CD4-positive, alpha-beta T cell treated with Interleukin-10 for 1 hour (primary cell): ENCODE measurements around the gene CDKN1A.

Source experiments
- DNase-seq: peaks from one replicate; pipeline ENCODE4 v3.0.0-alpha.2; 2020

Gene CDKN1A

DNA sequence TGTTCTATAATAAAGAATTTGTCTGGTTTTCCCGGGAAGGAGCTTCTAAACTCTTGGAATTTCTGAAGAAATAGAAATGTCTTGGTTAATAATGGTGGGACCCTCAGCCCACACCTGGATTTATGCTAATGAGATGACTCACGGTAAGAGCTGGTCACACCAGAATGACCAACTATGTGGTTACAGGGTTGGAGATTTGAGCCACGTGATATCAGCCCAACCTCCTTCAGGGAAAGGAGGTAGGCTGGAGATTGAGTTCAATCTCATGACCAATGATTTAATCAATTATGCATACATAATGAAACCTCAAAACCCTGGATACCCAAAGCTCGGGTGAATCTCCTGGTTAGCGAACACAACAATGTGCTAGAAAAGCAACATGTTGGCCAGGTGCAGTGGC lies 22.1 kb upstream of the CDKN1A start:
- no peak for DNase-seq

DNA sequence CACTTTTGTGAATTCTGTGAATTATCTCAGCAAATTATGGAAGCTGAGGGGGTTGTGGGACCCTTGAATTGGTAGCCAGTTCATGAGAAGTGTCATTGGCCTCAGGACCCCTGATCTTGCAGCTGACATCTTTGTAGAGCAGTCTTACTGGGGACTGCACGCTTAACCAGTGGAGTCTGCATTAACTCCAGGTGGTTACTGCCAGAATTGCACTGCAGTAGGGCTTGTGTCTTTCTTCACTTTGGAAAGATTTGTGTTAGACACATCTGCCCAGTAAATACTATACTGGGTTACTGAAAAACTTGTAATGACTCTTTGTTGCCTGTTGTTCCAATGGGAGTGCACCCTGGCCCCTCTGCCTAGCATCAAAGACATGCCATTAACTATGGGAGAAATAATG lies 21.2 kb upstream of the CDKN1A start:
- no peak for DNase-seq

DNA sequence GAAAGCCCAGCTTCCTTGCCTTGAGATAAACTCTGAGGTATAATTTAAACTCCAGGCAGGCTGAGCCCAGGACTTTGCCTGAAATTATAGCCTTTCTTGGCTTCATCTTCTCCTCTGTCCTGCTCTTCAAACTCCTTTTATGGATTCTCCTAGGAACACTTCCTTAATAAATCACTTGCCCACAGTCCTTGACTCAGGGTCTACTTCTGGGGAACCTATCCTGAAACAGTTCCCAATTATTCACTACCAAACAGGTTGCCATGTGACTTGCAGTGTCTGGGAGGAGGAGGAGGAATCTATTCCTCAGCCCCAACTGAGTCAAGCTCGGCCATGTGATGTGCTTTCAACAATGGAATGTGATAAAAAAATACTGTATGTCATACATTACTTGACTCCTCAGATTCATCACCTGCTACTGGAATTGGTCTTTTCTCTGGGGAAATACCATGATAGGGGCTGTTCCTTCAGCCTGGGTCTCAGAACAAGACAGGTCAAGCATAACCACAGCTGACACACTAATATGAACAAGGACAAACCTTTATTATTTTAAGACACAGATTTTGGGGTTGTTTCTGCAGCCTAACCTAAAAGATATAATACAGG lies 20.5 kb upstream of the CDKN1A start:
- DNase-seq, result no peak

DNA sequence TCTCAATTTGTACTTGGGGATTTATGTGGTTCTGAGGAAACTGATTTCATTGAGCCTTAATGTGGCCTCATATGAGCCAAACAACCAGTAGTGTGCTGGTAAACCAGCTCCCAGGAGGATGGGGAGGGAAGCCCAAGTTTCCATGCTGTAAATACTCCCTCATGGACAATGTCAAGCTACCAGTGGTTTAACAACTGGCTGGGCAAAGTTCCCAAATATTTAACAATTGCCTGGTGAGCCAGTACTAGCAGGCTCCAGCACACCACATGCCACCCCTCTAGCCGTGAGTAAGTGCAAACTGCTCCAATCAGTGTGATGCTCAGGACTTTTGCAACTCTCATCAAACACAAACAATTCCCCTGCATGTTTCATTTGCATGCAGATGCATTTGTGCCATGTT lies 19.2 kb upstream of the CDKN1A start:
- DNase-seq, result no peak

DNA sequence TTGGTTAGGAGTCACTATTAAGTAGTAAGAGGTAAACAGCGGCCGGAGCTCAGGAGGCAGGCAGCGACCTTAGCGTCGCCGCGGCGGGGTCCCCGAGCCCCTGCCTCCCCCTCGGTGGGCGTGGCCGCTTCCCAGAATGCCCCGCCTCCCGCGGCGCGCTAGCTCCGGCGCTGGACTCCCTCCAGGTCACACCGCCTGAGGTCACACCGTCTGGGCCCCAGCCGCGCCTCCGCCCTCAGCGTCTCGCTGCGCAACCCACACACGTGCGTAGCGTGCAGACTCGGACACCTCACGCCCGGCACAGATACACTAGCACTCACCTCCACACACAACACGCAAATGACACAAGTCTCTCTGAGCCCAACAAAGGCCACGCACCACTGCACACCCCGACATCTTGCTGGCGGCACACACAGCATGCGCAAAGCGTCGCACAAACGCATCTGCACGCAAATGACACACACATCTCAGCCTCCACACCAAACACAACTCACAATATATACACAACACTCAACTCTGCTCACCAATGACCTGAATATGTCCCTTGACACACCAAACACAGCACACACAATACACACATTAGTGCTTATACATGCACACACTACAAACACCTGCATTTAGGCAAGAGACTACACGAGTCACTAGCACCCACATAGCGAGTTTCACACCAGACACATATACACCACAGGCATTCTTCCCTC lies 17.6 kb upstream of the CDKN1A start:
- DNase-seq, result no peak

DNA sequence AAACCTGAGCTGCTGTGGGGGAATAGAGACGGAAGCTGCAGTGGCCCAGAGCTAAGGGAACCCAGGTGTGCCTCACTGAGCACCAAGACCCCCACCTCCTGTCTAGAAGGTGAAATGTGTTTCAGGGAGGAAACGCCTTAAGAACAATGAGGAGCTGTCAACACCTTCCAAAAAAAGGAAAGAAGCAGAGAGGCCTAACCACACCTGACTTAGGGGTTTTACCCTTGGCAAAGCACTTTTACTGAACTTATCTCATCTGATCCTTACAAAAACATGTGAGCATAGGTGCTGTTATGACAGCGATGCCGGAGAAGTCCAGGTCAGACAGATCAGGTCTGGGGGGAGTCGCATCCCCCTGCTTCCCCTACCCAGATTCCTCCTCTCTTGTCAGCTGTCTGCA lies 16.1 kb upstream of the CDKN1A start:
- DNase-seq, result no peak

DNA sequence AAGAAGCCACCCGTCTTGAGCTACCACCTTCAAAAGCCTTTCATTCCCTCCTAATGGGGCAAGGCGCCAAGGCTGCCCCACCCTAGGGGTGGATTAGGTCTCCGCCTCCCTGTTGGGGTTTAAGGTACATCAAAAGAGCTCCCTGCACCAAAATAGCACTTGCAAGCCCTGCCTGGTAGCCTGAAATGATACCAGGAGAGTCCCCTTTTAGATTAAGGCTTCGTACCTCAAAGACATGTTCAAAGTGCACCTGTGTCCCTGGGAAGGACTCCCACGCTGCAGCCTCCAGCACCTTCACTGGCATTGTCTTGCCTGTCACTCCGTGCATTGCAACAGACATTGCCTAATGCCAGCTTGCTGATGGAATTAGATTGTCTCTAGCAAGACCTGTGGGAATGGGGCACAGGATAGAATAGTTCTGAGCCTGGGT lies 15.7 kb upstream of the CDKN1A start:
- no peak for DNase-seq

DNA sequence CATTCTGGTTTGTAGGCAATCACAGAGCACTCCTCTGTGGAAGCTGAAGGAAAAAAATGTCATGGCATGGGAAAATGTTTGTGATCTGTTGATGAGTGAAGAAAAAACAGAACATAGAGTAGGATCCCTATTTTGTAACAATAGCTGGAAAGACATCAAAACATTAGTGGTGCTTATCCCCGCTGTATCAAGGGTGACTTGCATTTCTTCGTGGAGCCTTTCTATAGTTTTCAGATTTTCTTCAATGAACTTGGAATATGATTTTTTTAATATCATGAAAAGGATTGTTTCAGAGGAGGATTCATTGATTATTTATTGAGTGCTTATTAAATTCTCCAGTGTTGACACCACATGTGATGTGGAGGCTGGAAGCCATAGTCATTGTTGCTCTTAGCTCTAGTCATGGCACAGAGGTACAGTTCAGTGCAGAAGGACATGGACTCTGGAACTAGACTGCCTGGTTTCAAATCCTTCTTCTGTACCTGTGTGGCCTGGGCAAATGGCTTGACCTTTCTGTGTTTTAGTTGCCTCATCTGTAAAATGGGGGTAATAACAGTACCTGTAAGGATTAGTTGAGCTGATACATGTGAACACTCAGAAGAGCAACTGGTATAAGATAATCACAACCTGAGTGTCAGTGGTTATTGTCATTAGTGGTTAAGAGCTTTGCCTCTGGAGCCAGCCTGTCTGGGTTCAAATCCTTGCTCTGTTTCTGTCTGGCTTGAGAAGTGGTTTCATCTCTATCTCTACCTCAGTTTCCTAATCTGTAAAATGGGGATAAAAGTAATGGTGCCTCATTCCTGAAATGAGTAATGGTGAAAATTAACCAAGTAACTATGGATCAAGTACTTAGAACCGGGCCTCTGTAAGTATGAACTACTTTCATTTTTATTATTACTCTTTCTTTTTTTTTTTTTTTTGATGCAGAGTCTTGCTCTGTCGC lies 14.7 kb upstream of the CDKN1A start:
- no peak for DNase-seq

DNA sequence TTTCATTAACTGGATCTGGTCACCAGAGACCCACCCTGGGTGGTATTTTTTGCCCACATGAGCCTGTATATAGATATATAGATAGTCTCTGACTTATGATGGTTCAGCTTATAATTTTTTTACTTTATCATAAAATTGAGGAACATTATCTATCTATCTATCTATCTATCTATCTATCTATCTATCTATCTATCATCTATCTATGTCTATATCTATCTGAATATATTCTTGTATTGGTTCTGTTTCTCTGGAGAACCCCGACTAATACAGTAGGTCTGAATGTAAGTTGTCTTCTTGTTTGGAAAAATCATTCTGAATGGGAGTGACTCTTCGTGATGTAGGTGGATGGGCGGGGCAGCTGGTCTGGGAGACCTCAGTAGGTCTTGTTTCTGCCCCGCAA lies 13.3 kb upstream of the CDKN1A start:
- no peak for DNase-seq

DNA sequence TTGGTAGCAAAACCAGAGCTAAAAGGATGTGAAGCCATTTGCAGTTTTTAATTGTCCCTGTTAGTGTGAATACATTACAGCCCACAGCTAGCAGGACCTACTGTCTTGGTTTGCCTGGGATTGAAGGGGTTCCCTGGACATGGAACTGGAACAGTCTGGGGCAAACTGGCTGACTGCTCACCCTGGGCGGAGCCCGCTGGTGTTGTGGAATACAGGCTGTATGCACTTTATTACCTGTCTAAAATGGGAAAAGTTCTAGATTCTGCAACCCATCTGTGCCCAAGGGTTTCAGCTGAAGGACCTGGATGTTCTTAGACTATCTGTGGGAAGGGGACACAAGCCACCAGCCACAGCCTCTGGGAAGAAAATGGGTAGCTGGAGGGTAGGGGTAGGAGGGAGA lies 12.2 kb upstream of the CDKN1A start:
- no peak for DNase-seq

DNA sequence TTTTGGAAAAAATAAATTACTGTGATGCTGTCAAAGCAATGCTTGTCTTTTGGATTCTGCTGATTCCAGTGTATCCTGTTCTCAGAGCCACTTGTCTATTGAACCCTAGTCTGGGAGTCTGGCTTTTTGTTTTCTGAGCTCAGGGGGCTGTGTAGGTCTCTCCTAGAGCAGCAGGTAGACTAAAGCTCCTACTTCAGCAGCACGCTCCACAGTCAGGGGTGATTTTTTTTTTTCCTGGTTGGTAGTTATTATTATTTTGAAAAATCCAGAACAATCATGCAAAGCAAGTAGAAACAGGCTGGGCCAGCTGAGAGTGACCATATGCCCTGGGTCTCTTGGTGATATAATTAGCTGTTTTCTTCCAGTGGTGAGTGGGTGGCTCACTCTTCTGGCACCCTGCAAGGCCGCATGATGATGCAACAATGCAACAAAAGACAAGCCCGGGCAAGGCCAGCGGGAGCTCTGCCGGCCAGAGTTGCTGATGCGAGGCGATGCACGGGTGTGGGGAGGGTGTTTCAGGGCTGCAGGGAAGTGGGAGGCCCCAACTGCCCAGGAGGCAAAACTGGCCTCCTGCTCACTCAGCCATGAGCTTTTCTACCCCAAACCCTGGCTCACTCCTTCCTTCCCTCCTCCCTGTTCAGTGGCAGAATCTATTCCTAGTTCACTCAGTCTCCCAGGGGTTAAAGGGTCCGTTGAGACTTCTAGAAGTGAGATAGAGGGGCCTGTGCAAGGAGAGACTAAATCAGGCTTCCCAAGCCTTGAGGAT lies 11.5 kb upstream of the CDKN1A start:
- DNase-seq, result no peak

DNA sequence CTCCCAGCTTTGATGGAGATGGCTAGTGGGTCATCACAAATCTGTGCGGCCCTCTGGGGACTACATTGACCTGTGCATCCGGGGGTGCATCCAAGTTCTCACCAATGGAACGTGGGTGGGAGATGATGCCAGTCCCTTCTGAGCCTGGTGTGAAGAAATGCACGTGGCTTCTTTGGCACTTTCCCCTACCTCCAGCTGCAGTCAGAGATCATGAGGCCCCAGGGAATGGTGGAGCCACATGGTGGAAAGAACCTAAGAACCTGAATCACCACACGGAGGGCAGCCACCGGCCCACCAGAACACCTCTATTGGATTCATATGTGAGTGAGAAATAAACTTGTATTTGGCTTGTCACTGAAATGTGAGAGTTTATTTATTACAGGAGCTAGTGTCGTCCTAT lies 9.9 kb upstream of the CDKN1A start:
- DNase-seq, result no peak

DNA sequence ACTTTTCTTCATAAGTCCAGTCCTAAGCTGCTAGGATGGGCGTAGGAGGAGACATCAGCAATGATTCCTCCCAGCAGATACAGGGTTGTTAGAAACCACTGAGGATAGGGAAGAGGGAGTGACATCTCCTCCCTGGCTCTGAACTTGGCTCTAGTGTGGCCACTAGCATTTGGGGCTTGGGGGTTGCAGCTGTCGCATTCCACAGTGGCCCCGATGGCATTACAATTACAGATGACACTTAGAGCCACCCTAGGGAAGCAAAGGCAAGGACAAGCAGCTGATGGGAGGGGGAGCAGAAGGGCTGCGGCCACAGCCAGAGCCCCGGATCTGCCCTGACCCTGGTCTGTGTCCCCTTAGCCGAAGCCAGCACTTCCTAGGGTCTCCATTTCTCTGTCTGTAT lies 9.5 kb upstream of the CDKN1A start:
- no peak for DNase-seq

DNA sequence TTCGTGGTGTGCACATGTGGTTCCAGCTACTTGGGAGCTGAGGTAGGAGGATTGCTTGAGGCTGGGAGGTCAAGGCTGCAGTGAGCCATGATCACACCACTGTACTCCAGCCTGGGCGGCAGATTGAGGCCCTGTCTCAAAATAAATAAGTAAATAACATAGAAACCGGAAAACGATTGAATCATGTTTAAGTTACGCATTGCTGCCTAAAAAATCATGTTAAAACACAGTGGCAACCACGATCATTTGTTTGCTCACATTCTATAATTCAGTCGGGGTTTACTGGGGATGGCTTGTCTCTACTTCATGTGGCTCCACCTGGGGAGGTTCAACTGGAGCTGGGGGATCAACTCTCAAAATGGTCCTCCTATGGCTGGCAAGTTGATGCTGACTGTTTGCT lies 8.2 kb upstream of the CDKN1A start:
- no peak for DNase-seq

DNA sequence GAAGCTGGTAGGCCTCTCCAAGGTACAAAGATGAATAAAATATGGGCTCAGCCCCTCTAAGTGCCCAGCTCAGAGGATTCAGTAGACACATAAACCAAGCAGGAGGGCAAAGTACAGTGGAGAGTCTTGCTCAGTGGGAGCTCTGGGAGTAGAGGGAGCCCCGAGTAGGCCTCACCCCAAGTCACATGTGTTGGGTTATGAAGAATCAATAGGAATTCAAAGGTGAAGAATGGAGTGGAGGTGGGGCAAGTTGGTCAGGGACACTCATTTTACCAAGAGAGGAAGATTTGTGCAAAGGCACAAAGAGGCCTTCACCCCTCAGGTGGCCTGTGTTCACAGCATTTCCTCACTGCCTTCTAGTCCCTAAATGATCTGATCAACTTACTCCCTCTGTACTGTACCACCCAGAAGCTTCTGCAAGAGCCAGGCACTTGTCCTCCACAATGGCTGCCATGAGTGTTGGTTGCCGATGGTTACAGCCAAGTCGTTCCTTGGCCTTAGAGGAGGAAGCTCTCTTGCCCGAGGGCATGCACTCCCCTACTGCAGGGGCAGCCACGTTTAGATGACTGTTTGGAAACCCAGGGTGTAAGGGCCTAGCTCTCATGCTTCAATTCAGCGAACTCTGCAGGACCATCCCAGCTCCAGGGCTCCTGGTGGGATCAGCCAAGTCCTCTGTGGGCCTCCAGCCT lies 6.7 kb upstream of the CDKN1A start:
- DNase-seq, result no peak

DNA sequence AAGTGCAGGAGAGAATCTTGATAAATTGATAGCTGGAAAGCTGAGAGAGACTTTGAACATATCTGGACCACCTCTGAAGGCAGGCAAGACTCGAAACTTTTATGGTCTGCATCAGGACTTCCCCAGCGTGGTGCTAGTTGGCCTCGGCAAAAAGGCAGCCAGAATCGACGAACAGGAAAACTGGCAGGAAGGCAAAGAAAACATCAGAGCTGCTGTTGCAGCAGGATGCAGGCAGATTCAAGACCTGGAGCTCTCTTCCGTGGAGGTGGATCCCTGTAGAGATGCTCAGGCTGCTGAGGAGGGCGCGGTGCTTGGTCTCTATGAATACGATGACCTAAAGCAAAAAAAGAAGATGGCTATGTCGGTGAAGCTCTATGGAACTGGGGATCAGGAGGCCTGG lies 4.6 kb upstream of the CDKN1A start:
- no peak for DNase-seq

DNA sequence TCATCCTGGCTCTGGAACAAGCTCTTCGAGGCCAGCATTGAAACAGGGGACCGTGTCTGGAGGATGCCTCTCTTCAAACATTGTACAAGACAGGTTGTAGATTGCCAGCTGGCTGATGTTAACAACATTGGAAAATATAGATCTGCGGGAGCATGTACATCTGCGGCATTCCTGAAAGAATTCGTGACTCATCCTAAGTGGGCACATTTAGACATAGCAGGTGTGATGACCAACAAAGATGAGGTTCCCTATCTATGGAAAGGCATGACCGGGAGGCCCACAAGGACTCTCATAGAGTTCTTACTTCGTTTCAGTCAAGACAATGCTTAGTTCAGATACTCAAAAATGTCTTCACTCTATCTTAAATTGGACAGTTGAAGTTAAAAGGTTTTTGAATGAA lies 3.6 kb upstream of the CDKN1A start:
- DNase-seq, result no peak

DNA sequence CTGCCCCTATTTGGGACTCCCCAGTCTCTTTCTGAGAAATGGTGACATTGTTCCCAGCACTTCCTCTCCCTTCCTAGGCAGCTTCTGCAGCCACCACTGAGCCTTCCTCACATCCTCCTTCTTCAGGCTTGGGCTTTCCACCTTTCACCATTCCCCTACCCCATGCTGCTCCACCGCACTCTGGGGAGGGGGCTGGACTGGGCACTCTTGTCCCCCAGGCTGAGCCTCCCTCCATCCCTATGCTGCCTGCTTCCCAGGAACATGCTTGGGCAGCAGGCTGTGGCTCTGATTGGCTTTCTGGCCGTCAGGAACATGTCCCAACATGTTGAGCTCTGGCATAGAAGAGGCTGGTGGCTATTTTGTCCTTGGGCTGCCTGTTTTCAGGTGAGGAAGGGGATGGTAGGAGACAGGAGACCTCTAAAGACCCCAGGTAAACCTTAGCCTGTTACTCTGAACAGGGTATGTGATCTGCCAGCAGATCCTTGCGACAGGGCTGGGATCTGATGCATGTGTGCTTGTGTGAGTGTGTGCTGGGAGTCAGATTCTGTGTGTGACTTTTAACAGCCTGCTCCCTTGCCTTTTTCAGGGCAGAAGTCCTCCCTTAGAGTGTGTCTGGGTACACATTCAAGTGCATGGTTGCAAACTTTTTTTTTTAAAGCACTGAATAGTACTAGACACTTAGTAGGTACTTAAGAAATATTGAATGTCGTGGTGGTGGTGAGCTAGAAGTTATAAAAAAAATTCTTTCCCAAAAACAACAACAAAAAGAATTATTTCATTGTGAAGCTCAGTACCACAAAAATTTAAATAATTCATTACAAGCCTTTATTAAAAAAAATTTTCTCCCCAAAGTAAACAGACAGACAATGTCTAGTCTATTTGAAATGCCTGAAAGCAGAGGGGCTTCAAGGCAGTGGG lies 2.1 kb upstream of the CDKN1A start:
- DNase-seq, result no peak

DNA sequence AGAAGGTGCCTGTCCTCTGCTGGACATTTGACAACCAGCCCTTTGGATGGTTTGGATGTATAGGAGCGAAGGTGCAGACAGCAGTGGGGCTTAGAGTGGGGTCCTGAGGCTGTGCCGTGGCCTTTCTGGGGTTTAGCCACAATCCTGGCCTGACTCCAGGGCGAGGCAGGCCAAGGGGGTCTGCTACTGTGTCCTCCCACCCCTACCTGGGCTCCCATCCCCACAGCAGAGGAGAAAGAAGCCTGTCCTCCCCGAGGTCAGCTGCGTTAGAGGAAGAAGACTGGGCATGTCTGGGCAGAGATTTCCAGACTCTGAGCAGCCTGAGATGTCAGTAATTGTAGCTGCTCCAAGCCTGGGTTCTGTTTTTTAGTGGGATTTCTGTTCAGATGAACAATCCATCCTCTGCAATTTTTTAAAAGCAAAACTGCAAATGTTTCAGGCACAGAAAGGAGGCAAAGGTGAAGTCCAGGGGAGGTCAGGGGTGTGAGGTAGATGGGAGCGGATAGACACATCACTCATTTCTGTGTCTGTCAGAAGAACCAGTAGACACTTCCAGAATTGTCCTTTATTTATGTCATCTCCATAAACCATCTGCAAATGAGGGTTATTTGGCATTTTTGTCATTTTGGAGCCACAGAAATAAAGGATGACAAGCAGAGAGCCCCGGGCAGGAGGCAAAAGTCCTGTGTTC lies 1.3 kb upstream of the CDKN1A start:
- DNase-seq, result no peak

DNA sequence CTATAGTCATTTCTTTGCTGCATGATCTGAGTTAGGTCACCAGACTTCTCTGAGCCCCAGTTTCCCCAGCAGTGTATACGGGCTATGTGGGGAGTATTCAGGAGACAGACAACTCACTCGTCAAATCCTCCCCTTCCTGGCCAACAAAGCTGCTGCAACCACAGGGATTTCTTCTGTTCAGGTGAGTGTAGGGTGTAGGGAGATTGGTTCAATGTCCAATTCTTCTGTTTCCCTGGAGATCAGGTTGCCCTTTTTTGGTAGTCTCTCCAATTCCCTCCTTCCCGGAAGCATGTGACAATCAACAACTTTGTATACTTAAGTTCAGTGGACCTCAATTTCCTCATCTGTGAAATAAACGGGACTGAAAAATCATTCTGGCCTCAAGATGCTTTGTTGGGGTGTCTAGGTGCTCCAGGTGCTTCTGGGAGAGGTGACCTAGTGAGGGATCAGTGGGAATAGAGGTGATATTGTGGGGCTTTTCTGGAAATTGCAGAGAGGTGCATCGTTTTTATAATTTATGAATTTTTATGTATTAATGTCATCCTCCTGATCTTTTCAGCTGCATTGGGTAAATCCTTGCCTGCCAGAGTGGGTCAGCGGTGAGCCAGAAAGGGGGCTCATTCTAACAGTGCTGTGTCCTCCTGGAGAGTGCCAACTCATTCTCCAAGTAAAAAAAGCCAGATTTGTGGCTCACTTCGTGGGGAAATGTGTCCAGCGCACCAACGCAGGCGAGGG lies 594 bp upstream of the CDKN1A start:
- peak; percentile 23 for DNase-seq
